Neuron (in vitro differentiated cells): ENCODE results near the gene KHSRP.
"Not testable (repeated sequence)": the region's sequence is repeated elsewhere in the genome, so short reads cannot be mapped to it uniquely, and the experiment has no call there.

Experiments
- H2AFZ ChIP-seq: one replicate; pipeline ENCODE4 v1.6.1; 2013; ENCODE audit warnings: low read depth, mild to moderate bottlenecking, inconsistent platforms, low read length, moderate library complexity
- H3K27me3 ChIP-seq: one replicate; pipeline ENCODE4 v1.6.1; 2013; ENCODE audit warnings: low read length; ENCODE audit not compliant: insufficient read depth
- H3K36me3 ChIP-seq: one replicate; pipeline ENCODE4 v1.6.1; 2013; ENCODE audit warnings: low read length; ENCODE audit not compliant: insufficient read depth
- H3K4me1 ChIP-seq: one replicate; pipeline ENCODE4 v1.6.1; 2013; ENCODE audit warnings: low read length; ENCODE audit not compliant: insufficient read depth
- H3K4me3 ChIP-seq: 2 replicates; pipeline ENCODE4 v1.5.1; 2013; ENCODE audit warnings: mild to moderate bottlenecking, low read length, moderate library complexity
- H3K9me3 ChIP-seq: one replicate; pipeline ENCODE4 v1.6.1; 2013; ENCODE audit warnings: low read length

KHSRP gene

DNA sequence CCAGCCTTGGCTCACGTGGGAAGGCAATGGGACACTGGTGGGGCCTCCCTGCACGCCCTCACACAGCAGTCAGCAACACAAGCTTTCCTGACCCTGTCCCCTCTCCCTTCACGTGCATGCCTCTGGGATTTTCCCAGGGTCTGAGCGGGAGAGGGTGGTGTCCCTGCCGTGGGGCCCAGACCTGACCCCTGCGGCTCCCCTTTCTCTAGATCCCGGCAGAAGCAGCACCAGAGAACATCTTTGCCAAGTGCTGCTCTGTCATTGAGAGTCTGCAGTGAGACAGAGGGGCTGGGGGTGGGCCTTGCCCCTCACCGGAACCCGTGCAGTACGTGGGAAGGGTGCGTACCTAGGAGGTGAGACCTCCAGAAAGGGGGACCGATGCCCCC, 12.6 kb downstream of the KHSRP start:
- H2AFZ ChIP-seq, result no peak overlapping the region
- no peaks in the 10 kb centered on the region for H3K27me3 ChIP-seq
- H3K4me3 ChIP-seq, result no peak overlapping the region

GRCh38 chr19:6409346-6409745, 15.3 kb downstream of the KHSRP start:
- Histone ChIP-seq H2AFZ (no peak overlapping the region), H3K4me3 (no peak overlapping the region), H3K27me3 (no peaks in the 10 kb centered on the region), H3K36me3 (peaks cover 10% of the 10 kb centered on the region), H3K4me1 (no peaks in the 10 kb centered on the region), H3K9me3 (no peaks in the 10 kb centered on the region)

More for the DNA sequence above, 12.6 kb downstream of the KHSRP start:
- Histone ChIP-seq H3K4me1 (no peaks in the 10 kb centered on the region), H3K9me3 (no peaks in the 10 kb centered on the region), H3K36me3 (peaks cover 36% of the 10 kb centered on the region)

DNA sequence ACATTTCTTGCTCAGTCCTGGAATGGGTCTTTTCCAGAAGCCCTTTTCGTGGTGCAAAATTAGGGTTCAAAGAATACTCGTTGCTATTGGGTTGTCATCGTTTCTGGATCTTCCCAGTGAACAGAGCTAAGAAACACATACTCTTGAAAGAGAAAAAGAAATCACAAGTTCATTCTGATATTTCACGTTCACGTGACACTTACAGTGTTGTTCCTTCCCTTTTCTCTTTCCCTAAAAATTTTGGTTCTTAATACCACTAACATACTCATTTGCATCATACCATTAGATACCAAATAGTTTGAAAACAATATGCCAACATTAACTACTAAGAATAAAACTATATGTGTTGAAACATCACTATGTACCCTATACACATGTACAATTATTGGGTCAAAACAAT, 18.2 kb downstream of the KHSRP start:
- Histone ChIP-seq H3K4me1 (peaks cover 10% of the 10 kb centered on the region), H3K9me3 (no peaks in the 10 kb centered on the region), H3K36me3 (no peaks in the 10 kb centered on the region), H2AFZ (no peak overlapping the region), H3K4me3 (no peak overlapping the region), H3K27me3 (no peaks in the 10 kb centered on the region)

GRCh38 chr19:6402837-6403608, 21.6 kb downstream of the KHSRP start:
- Histone ChIP-seq H2AFZ (no peak overlapping the region), H3K27me3 (no peaks in the 10 kb centered on the region), H3K4me1 (peaks cover 10% of the 10 kb centered on the region), H3K36me3 (no peaks in the 10 kb centered on the region), H3K9me3 (no peaks in the 10 kb centered on the region), H3K4me3 (peak overlapping the region; percentile 32)

DNA sequence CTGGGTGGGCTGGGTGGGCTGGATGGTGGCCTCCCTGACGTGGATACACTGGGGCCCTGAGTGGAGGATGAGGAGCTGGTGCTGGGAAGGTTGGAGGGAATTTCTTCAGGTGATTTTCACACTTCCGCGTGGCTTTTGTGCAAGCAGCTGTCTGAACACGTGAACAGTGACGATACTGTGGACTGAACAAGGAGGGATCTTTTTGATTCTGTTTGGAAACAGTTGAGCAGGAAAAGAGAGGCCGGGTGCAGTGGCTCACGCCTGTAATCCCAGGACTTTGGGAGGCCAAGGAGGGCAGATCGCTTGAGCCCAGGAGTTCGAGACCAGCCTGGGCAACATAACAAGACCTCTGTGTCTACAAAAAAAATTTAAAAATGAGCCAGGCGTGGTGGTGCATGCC, 22.6 kb downstream of the KHSRP start:
- H2AFZ ChIP-seq, result no peak overlapping the region
- no peaks in the 10 kb centered on the region for H3K9me3 ChIP-seq
- H3K4me3 ChIP-seq, result no peak overlapping the region
- H3K4me1 ChIP-seq, result peaks cover 10% of the 10 kb centered on the region
- H3K36me3 ChIP-seq, result no peaks in the 10 kb centered on the region
- H3K27me3 ChIP-seq, result no peaks in the 10 kb centered on the region

- not testable (repeated sequence) for H2AFZ ChIP-seq, H3K27me3 ChIP-seq, H3K36me3 ChIP-seq, H3K9me3 ChIP-seq, H3K4me3 ChIP-seq
- peaks cover 10% of the 10 kb centered on the region for H3K4me1 ChIP-seq
Measured at GRCh38 chr19:6400062-6400944, 24.3 kb downstream of the KHSRP start.

GRCh38 chr19:6396305-6396704, 28.3 kb downstream of the KHSRP start:
- Histone ChIP-seq H3K27me3 (no peaks in the 10 kb centered on the region), H3K4me3 (no peak overlapping the region), H3K36me3 (peaks cover 6% of the 10 kb centered on the region), H3K9me3 (no peaks in the 10 kb centered on the region), H2AFZ (no peak overlapping the region), H3K4me1 (peaks cover 12% of the 10 kb centered on the region)

DNA sequence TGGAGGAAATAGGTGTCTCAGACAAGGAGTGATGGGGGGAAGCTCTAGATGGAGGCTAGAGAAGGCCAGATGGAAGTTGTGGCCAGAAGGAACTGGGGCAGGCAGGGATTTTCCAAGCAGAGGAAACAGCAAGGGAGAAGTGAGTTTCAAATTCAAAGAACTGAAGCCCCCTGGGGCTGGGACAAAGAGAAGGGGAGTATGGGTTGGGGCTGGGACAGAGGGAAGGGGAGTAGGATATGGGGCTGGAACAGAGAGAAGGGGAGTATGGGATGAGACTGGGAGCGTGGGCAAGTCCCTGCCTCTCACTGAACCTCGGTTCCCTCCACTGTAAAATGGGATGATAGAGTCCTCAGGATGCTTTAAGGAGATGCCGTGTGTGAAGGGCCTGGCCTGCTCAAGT, 29.8 kb downstream of the KHSRP start:
- Histone ChIP-seq H3K9me3 (no peaks in the 10 kb centered on the region), H3K27me3 (no peaks in the 10 kb centered on the region), H3K36me3 (peaks cover 12% of the 10 kb centered on the region), H3K4me1 (peaks cover 12% of the 10 kb centered on the region), H2AFZ (no peak overlapping the region), H3K4me3 (no peak overlapping the region)

GRCh38 chr19:6393983-6394412, 30.6 kb downstream of the KHSRP start:
- Histone ChIP-seq H3K36me3 (peaks cover 20% of the 10 kb centered on the region), H2AFZ (peak overlapping the region; percentile 70), H3K4me1 (peaks cover 12% of the 10 kb centered on the region), H3K4me3 (peak overlapping the region; percentile 88), H3K27me3 (no peaks in the 10 kb centered on the region), H3K9me3 (no peaks in the 10 kb centered on the region)

DNA sequence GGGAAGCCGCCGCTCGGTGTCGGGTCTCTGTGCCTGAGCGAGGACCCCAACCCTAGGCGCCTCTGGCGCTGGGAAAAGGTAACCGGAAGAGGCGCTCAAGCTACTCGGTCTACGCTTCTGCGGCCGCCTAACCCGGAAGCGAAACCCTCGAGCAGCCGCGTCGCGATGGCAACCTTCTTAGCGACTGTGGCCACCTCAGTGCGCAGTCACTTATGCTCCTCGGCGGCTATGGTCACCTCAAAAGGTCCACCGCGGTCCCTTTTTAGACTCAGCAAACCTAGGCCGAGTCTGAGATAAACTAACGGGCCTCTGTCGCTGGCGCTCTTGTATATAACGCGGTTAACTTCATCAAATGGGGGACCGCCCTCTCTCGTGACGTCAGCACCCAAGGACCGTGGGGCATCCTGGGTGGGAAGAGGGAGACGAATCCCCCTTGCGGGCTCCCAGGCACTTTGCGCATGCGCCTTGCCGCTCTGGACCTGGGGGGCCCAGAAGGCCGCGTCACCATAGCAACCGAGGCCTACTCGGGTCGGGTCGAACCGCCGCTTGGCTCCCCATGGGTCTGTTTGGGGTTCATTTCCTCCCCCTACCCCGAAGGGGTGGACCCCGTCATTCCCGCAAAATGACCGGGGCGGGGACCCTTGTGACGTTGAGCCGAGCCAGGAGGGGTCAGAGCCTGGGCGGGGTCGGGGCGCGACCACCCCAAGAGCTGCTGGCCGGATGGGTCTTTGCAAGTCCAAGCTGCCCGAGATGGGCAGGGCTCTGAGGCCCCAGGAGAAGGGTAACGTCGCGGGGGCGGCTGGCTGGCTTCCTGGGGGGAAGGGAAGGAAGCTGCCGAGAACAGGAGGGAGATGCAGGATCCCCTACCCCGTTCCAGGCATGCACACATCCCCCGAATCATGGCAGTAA, 31.3 kb downstream of the KHSRP start, which contains the start of gene GTF2F1:
Gene GTF2F1 (minus strand): TSS at position 91 of the 909 bp plus-strand sequence. CDS start 169 bp downstream, outside the sequence.
- Histone ChIP-seq H3K27me3 (no peaks in the 10 kb centered on the region), H3K4me1 (peaks cover 12% of the 10 kb centered on the region), H3K36me3 (peaks cover 26% of the 10 kb centered on the region), H2AFZ (peak within 1 kb of the TSS; percentile 70), H3K9me3 (no peaks in the 10 kb centered on the region), H3K4me3 (peak within 1 kb of the TSS; percentile 88)

- Histone ChIP-seq H3K36me3 (peaks cover 33% of the 10 kb centered on the region), H3K9me3 (no peaks in the 10 kb centered on the region), H3K27me3 (no peaks in the 10 kb centered on the region)
Measured at GRCh38 chr19:6392221-6393073, 32.2 kb downstream of the KHSRP start.

DNA sequence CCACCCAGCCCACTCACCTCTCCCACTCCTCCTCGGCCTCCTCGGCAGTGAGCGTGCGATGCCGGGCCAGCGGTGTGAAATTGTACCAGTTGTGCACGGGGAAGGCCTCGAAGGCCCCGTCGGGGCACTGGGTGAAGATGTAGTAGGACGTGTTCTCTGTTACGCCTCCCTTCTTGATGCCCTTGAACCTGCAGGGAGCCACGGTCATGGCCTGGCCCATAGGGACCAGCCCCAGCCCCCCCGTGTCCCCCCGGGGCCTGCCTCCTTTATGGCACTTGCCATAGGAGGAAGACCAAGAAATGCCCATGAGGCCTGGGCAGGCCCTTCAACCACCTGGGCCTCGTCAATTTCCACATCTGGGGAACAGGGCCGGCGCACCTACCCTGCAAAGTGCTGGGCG, 37.2 kb downstream of the KHSRP start:
- peaks cover 3% of the 10 kb centered on the region for H3K9me3 ChIP-seq
- H3K36me3 ChIP-seq, result peaks cover 70% of the 10 kb centered on the region
- H3K27me3 ChIP-seq, result no peaks in the 10 kb centered on the region
- H3K4me1 ChIP-seq, result peaks cover 7% of the 10 kb centered on the region
- no peak overlapping the region for H2AFZ ChIP-seq
- no peak overlapping the region for H3K4me3 ChIP-seq

More at GRCh38 chr19:6392221-6393073, 32.2 kb downstream of the KHSRP start:
- H2AFZ ChIP-seq, result peak overlapping the region; percentile 70
- H3K4me3 ChIP-seq, result peak overlapping the region; percentile 88
- peaks cover 12% of the 10 kb centered on the region for H3K4me1 ChIP-seq
